Measurements from ENCODE around the gene MEIS2. TPM values are rescaled to one million over a fixed set of nuclear protein-coding genes. Genes with fewer than 3 reads are reported as not detected.

MEIS2 gene
- total and polyA plus RNA-seq, 8 donors = 14.1 to 44.5 (median 36.3) TPM

- no peak overlapping the region for H3K27ac ChIP-seq
- ATAC-seq (no peak), DNase-seq (no peak)
- no peak for TF ChIP-seq CTCF (IDR thresholded peaks at IDR 0.05)
- no peaks in the 10 kb centered on the region for H3K9me3 ChIP-seq
- intact Hi-C loops (cut with DNase I) = loop anchor here in 1 of 2 donors (5.0 kb wide), 1 partner anchor 243 kb away; no protein-coding TSS in a partner anchor
- peaks cover 9 to 11% of the 10 kb centered on the region in 2 donors for H3K4me1 ChIP-seq
- no peak overlapping the region for H3K4me3 ChIP-seq
- H3K27me3 ChIP-seq = peaks cover 88 to 100% of the 10 kb centered on the region in 2 donors
- no peaks in the 10 kb centered on the region for H3K36me3 ChIP-seq
These were observed 215.9 kb downstream of the MEIS2 start for GRCh38 chr15:36884518-36884875.

GRCh38 chr15:36883713-36884517, 216.4 kb downstream of the MEIS2 start:
- H3K4me3 ChIP-seq = no peak overlapping the region
- peak; percentile 84 to 93 (median 86) for DNase-seq
- no peak overlapping the region for H3K27ac ChIP-seq
- no peaks in the 10 kb centered on the region for H3K9me3 ChIP-seq
- ATAC-seq = peak; percentile 95
- H3K4me1 ChIP-seq = peaks cover 9 to 11% of the 10 kb centered on the region in 2 donors
- peak; percentile 76 to 79 for TF ChIP-seq CTCF (IDR thresholded peaks at IDR 0.05)
- no peaks in the 10 kb centered on the region for H3K36me3 ChIP-seq
- intact Hi-C loops (cut with DNase I) = loop anchor here in 1 of 2 donors (5.0 kb wide), 1 partner anchor 243 kb away; no protein-coding TSS in a partner anchor
- peaks cover 94 to 100% of the 10 kb centered on the region in 2 donors for H3K27me3 ChIP-seq

- no peak overlapping the region for H3K4me3 ChIP-seq
These were observed 217.7 kb downstream of the MEIS2 start for GRCh38 chr15:36882487-36883131.

GRCh38 chr15:36882056-36882455, 218.3 kb downstream of the MEIS2 start:
- intact Hi-C loops (cut with DNase I) = loop anchor here in 1 of 2 donors (5.0 kb wide), 1 partner anchor 245 kb away; no protein-coding TSS in a partner anchor
- Histone ChIP-seq H3K36me3 (no peaks in the 10 kb centered on the region), H3K4me3 (no peak overlapping the region), H3K27ac (no peak overlapping the region), H3K27me3 (peaks cover 87 to 100% of the 10 kb centered on the region in 2 donors), H3K4me1 (peaks cover 4 to 9% of the 10 kb centered on the region in 2 donors), H3K9me3 (no peaks in the 10 kb centered on the region)
- no peak for ATAC-seq
- DNase-seq = no peak
- TF ChIP-seq CTCF (IDR thresholded peaks at IDR 0.05) = no peak

More at GRCh38 chr15:36882487-36883131, 217.7 kb downstream of the MEIS2 start:
- no peak overlapping the region for H3K27ac ChIP-seq
- H3K4me1 ChIP-seq = peaks cover 9 to 10% of the 10 kb centered on the region in 2 donors
- no peaks in the 10 kb centered on the region for H3K9me3 ChIP-seq
- TF ChIP-seq CTCF (IDR thresholded peaks at IDR 0.05) = no peak
- intact Hi-C loops (cut with DNase I) = loop anchor here in 1 of 2 donors (5.0 kb wide), 1 partner anchor 245 kb away; no protein-coding TSS in a partner anchor
- no peak for DNase-seq
- peak; percentile 36 for ATAC-seq
- no peaks in the 10 kb centered on the region for H3K36me3 ChIP-seq
- peaks cover 93 to 100% of the 10 kb centered on the region in 2 donors for H3K27me3 ChIP-seq

- no peak for TF ChIP-seq CTCF (IDR thresholded peaks at IDR 0.05)
- no peak overlapping the region for H3K27ac ChIP-seq
- no peaks in the 10 kb centered on the region for H3K9me3 ChIP-seq
- intact Hi-C loops (cut with DNase I) = loop anchor here in 1 of 2 donors (5.0 kb wide), 1 partner anchor 246 kb away; no protein-coding TSS in a partner anchor
- no peak overlapping the region for H3K4me3 ChIP-seq
- no peak for DNase-seq
- H3K4me1 ChIP-seq = peaks cover 3 to 9% of the 10 kb centered on the region in 2 donors
- no peaks in the 10 kb centered on the region for H3K36me3 ChIP-seq
- peaks cover 82 to 100% of the 10 kb centered on the region in 2 donors for H3K27me3 ChIP-seq
- ATAC-seq = no peak
These were observed 218.8 kb downstream of the MEIS2 start for GRCh38 chr15:36881516-36881915.
